ENCODE data around the gene KCNG1.
A peak's percentile ranks its signal among the peaks of the same experiment; 100 is the strongest.

KCNG1 gene

DNA sequence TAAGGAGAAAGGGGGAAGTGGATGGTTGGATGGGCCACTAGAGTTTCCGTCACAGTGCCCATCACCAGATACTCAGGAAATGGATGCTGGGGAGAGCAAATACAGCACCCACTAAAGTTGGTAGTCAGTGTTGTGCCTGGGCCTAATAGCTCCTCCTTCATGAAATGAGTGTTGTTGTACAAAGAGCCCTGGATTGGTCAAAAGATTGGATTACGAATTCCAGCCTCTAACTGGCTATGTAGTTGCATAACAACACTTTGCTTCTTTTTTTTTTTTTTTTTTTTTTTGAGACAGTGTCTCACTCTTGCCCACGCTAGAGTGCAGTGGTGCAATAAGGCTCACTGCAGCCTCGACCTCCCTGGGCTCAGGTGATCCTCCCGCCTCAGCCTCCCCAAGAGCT, 27.4 kb downstream of the KCNG1 start:
- Histone ChIP-seq H3K4me3 (ENCODE audit: low read depth in 1 of 2, low read length in 2 of 2) (no peak overlapping the region), H3K4me1 (ENCODE audit: control insufficient read depth in 1 of 2, insufficient read depth in 2 of 2, low read length in 2 of 2) (no peaks in the 10 kb centered on the region), H3K9me3 (ENCODE audit: control insufficient read depth in 1 of 2, low read length in 2 of 2) (no peaks in the 10 kb centered on the region), H3K27ac (ENCODE audit: low read length) (no peak overlapping the region), H3K27me3 (ENCODE audit: low read depth, low read length) (no peaks in the 10 kb centered on the region), H3K36me3 (ENCODE audit: control insufficient read depth in 1 of 2, insufficient read depth in 2 of 2, low read length in 2 of 2) (no peaks in the 10 kb centered on the region)

DNA sequence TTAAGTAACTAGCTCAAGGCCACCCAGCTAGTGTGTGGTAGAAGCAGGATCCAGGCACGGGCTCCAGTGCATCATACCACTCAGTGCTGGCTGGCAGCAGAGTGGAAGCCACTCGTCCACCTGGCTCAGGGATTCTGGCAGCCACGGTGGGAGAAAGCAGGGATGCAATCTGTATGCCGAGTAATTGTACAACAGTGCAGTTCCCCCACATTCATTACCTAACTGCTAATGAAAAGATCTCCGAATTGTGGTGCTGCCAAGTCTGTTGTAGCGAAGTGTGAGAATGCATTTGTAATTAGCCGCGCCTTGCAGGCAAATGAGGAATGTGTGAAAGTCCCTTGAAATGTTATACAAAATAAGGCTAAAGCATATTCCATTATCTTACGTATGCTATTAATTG, 29.0 kb downstream of the KCNG1 start:
- Histone ChIP-seq H3K27me3 (ENCODE audit: low read depth, low read length) (no peaks in the 10 kb centered on the region), H3K4me1 (ENCODE audit: control insufficient read depth in 1 of 2, insufficient read depth in 2 of 2, low read length in 2 of 2) (no peaks in the 10 kb centered on the region), H3K27ac (ENCODE audit: low read length) (no peak overlapping the region), H3K4me3 (ENCODE audit: low read depth in 1 of 2, low read length in 2 of 2) (no peak overlapping the region), H3K36me3 (ENCODE audit: control insufficient read depth in 1 of 2, insufficient read depth in 2 of 2, low read length in 2 of 2) (no peaks in the 10 kb centered on the region), H3K9me3 (ENCODE audit: control insufficient read depth in 1 of 2, low read length in 2 of 2) (no peaks in the 10 kb centered on the region)

GRCh38 chr20:50992733-50993457, 30.0 kb downstream of the KCNG1 start:
- Histone ChIP-seq H3K27me3 (ENCODE audit: low read depth, low read length) (no peaks in the 10 kb centered on the region), H3K36me3 (ENCODE audit: control insufficient read depth in 1 of 2, insufficient read depth in 2 of 2, low read length in 2 of 2) (no peaks in the 10 kb centered on the region), H3K9me3 (ENCODE audit: control insufficient read depth in 1 of 2, low read length in 2 of 2) (no peaks in the 10 kb centered on the region), H3K4me1 (ENCODE audit: control insufficient read depth in 1 of 2, insufficient read depth in 2 of 2, low read length in 2 of 2) (no peaks in the 10 kb centered on the region), H3K27ac (ENCODE audit: low read length) (no peak overlapping the region), H3K4me3 (ENCODE audit: low read depth in 1 of 2, low read length in 2 of 2) (no peak overlapping the region)

- Histone ChIP-seq H3K4me3 (ENCODE audit: low read depth in 1 of 2, low read length in 2 of 2) (no peak overlapping the region), H3K9me3 (ENCODE audit: control insufficient read depth in 1 of 2, low read length in 2 of 2) (no peaks in the 10 kb centered on the region), H3K27me3 (ENCODE audit: low read depth, low read length) (no peaks in the 10 kb centered on the region), H3K4me1 (ENCODE audit: control insufficient read depth in 1 of 2, insufficient read depth in 2 of 2, low read length in 2 of 2) (no peaks in the 10 kb centered on the region), H3K27ac (ENCODE audit: low read length) (no peak overlapping the region), H3K36me3 (ENCODE audit: control insufficient read depth in 1 of 2, insufficient read depth in 2 of 2, low read length in 2 of 2) (no peaks in the 10 kb centered on the region)
These were observed 30.6 kb downstream of the KCNG1 start for GRCh38 chr20:50992336-50992732.

GRCh38 chr20:50991076-50991475, 31.8 kb downstream of the KCNG1 start:
- Histone ChIP-seq H3K36me3 (ENCODE audit: control insufficient read depth in 1 of 2, insufficient read depth in 2 of 2, low read length in 2 of 2) (no peaks in the 10 kb centered on the region), H3K27me3 (ENCODE audit: low read depth, low read length) (peaks cover 5% of the 10 kb centered on the region), H3K4me1 (ENCODE audit: control insufficient read depth in 1 of 2, insufficient read depth in 2 of 2, low read length in 2 of 2) (no peaks in the 10 kb centered on the region), H3K9me3 (ENCODE audit: control insufficient read depth in 1 of 2, low read length in 2 of 2) (no peaks in the 10 kb centered on the region), H3K4me3 (ENCODE audit: low read depth in 1 of 2, low read length in 2 of 2) (no peak overlapping the region), H3K27ac (ENCODE audit: low read length) (no peak overlapping the region)

DNA sequence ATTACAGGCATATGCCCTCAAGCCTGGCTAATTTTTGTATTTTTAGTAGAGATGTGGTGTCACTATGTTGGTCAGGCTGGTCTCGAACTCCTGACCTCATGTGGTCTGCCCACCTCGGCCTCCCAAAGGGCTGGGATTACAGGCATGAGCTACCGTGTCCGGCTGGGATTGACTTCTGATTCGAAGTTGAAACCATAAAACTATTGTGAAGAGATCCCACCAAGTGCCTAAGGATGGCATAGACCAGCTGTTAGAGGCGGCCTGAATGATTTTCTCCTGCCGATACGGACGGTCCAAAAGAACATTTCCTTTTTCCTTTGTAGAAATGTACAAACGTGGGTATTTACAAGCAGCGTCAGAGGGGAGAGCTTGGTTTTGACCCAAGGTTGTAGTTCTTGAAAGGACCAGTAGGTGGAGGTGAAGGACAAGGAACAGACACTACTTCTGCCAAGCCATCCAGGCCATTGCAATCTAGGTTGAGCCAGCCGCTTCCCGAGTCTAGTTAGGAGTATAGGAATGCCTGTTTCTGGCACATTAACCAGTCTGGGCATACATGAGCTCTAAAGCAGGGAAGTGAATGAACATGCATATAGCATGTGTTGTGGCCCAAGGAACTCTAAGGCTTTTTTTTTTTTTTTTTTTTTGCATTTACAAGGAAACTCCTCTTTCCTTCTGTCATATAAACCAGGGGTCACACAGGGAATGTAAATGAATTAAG, 35.3 kb downstream of the KCNG1 start:
- Histone ChIP-seq H3K4me3 (ENCODE audit: low read depth in 1 of 2, low read length in 2 of 2) (no peak overlapping the region), H3K36me3 (ENCODE audit: control insufficient read depth in 1 of 2, insufficient read depth in 2 of 2, low read length in 2 of 2) (no peaks in the 10 kb centered on the region), H3K27me3 (ENCODE audit: low read depth, low read length) (peaks cover 5% of the 10 kb centered on the region), H3K27ac (ENCODE audit: low read length) (no peak overlapping the region), H3K4me1 (ENCODE audit: control insufficient read depth in 1 of 2, insufficient read depth in 2 of 2, low read length in 2 of 2) (no peaks in the 10 kb centered on the region), H3K9me3 (ENCODE audit: control insufficient read depth in 1 of 2, low read length in 2 of 2) (no peaks in the 10 kb centered on the region)

DNA sequence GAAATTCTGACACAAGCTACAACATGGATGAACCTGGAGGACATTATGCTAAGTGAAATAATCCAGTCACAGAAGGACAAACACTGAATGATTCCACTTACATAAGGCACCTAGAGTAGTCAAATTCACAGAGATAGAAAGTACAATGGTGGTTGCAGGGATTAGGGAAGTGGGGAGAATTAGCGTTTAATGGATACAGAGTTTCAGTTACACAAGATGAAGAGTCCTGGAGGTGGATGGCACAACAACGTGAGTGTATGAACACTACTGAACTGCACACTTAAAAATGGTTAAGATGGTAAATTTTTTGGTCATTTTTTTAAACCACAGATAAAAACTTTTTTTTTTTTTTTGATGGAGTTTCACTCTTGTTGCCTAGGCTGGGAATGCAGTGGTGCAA, 39.6 kb downstream of the KCNG1 start:
- H3K36me3 ChIP-seq (ENCODE audit: control insufficient read depth in 1 of 2, insufficient read depth in 2 of 2, low read length in 2 of 2): no peaks in the 10 kb centered on the region
- peaks cover 5% of the 10 kb centered on the region for H3K27me3 ChIP-seq (ENCODE audit: low read depth, low read length)
- no peak overlapping the region for H3K4me3 ChIP-seq (ENCODE audit: low read depth in 1 of 2, low read length in 2 of 2)

GRCh38 chr20:50982363-50982762, 40.5 kb downstream of the KCNG1 start:
- H3K36me3 ChIP-seq (ENCODE audit: control insufficient read depth in 1 of 2, insufficient read depth in 2 of 2, low read length in 2 of 2): no peaks in the 10 kb centered on the region
- peaks cover 0 to 4% of the 10 kb centered on the region in 2 donors for H3K4me1 ChIP-seq (ENCODE audit: control insufficient read depth in 1 of 2, insufficient read depth in 2 of 2, low read length in 2 of 2)
- H3K9me3 ChIP-seq (ENCODE audit: control insufficient read depth in 1 of 2, low read length in 2 of 2): no peaks in the 10 kb centered on the region
- no peak overlapping the region for H3K4me3 ChIP-seq (ENCODE audit: low read depth in 1 of 2, low read length in 2 of 2)
- peaks cover 5% of the 10 kb centered on the region for H3K27me3 ChIP-seq (ENCODE audit: low read depth, low read length)
- no peak overlapping the region for H3K27ac ChIP-seq (ENCODE audit: low read length)

More for the DNA sequence above, 39.6 kb downstream of the KCNG1 start:
- peaks cover 0 to 4% of the 10 kb centered on the region in 2 donors for H3K4me1 ChIP-seq (ENCODE audit: control insufficient read depth in 1 of 2, insufficient read depth in 2 of 2, low read length in 2 of 2)
- no peak overlapping the region for H3K27ac ChIP-seq (ENCODE audit: low read length)
- H3K9me3 ChIP-seq (ENCODE audit: control insufficient read depth in 1 of 2, low read length in 2 of 2): no peaks in the 10 kb centered on the region

DNA sequence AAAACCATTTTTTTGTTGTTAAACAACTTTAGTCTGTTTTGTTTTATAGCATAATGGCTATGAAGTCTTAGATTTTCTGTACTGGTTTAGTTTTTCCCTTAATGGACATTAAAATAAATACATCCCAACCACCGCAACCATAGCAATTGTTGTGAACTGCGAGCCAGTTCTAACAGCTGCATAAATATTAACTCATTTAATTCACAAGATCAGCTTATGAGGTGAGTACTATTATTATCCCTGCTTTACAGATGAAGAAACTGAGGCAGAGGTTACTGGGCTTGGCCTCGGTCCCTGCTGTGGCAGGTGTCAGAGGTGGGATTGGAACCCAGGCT, 41.2 kb downstream of the KCNG1 start:
- Histone ChIP-seq H3K27ac (ENCODE audit: low read length) (no peak overlapping the region), H3K36me3 (ENCODE audit: control insufficient read depth in 1 of 2, insufficient read depth in 2 of 2, low read length in 2 of 2) (no peaks in the 10 kb centered on the region), H3K9me3 (ENCODE audit: control insufficient read depth in 1 of 2, low read length in 2 of 2) (no peaks in the 10 kb centered on the region), H3K4me1 (ENCODE audit: control insufficient read depth in 1 of 2, insufficient read depth in 2 of 2, low read length in 2 of 2) (peaks cover 0 to 4% of the 10 kb centered on the region in 2 donors), H3K4me3 (ENCODE audit: low read depth in 1 of 2, low read length in 2 of 2) (no peak overlapping the region), H3K27me3 (ENCODE audit: low read depth, low read length) (no peaks in the 10 kb centered on the region)

- H3K4me1 ChIP-seq (ENCODE audit: control insufficient read depth in 1 of 2, insufficient read depth in 2 of 2, low read length in 2 of 2): peaks cover 0 to 4% of the 10 kb centered on the region in 2 donors
- no peaks in the 10 kb centered on the region for H3K9me3 ChIP-seq (ENCODE audit: control insufficient read depth in 1 of 2, low read length in 2 of 2)
- H3K4me3 ChIP-seq (ENCODE audit: low read depth in 1 of 2, low read length in 2 of 2): no peak overlapping the region
- H3K27ac ChIP-seq (ENCODE audit: low read length): no peak overlapping the region
- no peaks in the 10 kb centered on the region for H3K36me3 ChIP-seq (ENCODE audit: control insufficient read depth in 1 of 2, insufficient read depth in 2 of 2, low read length in 2 of 2)
- H3K27me3 ChIP-seq (ENCODE audit: low read depth, low read length): no peaks in the 10 kb centered on the region
These were observed 41.8 kb downstream of the KCNG1 start for GRCh38 chr20:50980851-50981713.

DNA sequence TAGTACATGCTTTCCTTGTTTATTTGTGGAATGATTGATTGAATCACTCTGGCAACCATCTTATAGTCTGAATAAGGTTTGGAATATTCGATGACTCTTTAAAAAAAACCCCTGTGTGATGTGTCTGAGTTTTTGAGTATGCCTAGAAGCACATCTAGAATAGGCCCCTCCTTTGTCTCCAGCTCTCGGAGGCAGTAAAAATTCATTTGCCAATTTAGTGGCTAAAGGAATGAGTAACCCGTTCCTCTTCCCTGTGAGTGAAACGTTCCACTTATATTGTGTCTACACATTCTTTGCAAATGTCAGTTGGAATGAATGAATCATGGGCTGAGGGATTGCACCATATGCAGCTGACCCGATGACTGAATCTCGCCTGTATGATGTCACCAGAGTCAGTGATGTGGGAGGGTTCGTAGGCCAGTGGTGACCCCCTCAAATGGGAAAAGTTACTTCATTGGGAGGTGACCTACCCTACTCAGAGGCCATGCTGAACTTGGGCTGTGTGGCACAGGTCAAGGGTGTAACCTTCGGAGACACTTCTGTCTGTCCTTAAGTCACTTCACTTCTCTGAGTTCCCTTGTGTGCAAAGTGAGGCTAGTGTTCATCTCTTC, 42.7 kb downstream of the KCNG1 start:
- Histone ChIP-seq H3K4me3 (ENCODE audit: low read depth in 1 of 2, low read length in 2 of 2) (no peak overlapping the region), H3K27me3 (ENCODE audit: low read depth, low read length) (no peaks in the 10 kb centered on the region), H3K27ac (ENCODE audit: low read length) (peak overlapping the region; percentile 24), H3K4me1 (ENCODE audit: control insufficient read depth in 1 of 2, insufficient read depth in 2 of 2, low read length in 2 of 2) (peaks cover 0 to 4% of the 10 kb centered on the region in 2 donors), H3K36me3 (ENCODE audit: control insufficient read depth in 1 of 2, insufficient read depth in 2 of 2, low read length in 2 of 2) (no peaks in the 10 kb centered on the region), H3K9me3 (ENCODE audit: control insufficient read depth in 1 of 2, low read length in 2 of 2) (no peaks in the 10 kb centered on the region)
